ENCODE results near the gene TMBIM4. TPM values are rescaled to one million over a fixed set of nuclear protein-coding genes. Genes with fewer than 3 reads are reported as not detected.

TMBIM4 gene
- total RNA-seq, 6 experiments from 2014 or later = 72.3 to 88.9 (median 77.7) TPM

DNA sequence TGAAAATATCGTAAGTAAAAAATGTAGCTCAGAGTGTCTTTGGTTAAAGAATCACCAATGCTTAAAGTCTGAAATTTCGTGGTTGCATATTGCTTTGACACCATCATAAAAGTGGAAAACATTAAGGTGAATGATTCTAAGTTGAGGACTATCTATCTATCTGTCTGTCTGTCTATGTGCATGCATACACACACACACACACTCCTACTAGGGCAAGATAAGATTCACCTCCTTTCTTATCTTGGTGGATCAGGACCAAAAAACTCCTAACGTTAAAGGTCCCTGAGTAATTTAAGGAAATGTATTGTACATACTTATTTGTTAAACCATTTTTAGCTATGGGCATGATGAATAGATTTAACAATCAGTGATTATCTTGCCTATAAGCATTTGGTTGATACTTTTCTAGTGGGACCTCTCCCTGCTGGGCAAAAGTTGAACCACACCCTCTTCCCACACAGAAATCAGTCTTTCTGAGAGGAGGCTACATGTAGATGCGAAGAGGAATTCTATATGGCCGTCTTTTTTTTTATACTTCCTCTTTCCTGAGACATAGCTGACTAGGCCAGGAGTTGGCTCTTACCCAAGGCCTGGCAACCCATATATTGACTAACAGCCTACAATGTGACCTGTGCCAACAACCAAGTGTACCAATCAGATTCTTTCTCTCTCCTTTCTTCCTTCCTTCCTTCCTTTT, 19.9 kb downstream of the TMBIM4 start:
- Histone ChIP-seq H3K27me3 (no peaks in the 10 kb centered on the region), H3K4me1 (peaks cover 0 to 3% (median under 1%) of the 10 kb centered on the region in 4 donors), H3K4me3 (no peak overlapping the region), H3K9me3 (no peaks in the 10 kb centered on the region), H3K27ac (no peak overlapping the region), H3K36me3 (peaks cover 0 to 3% (median 0%) of the 10 kb centered on the region in 4 donors)
- TF ChIP-seq, protein P1, sequence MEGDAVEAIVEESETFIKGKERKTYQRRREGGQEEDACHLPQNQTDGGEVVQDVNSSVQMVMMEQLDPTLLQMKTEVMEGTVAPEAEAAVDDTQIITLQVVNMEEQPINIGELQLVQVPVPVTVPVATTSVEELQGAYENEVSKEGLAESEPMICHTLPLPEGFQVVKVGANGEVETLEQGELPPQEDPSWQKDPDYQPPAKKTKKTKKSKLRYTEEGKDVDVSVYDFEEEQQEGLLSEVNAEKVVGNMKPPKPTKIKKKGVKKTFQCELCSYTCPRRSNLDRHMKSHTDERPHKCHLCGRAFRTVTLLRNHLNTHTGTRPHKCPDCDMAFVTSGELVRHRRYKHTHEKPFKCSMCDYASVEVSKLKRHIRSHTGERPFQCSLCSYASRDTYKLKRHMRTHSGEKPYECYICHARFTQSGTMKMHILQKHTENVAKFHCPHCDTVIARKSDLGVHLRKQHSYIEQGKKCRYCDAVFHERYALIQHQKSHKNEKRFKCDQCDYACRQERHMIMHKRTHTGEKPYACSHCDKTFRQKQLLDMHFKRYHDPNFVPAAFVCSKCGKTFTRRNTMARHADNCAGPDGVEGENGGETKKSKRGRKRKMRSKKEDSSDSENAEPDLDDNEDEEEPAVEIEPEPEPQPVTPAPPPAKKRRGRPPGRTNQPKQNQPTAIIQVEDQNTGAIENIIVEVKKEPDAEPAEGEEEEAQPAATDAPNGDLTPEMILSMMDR (IDR thresholded peaks at IDR 0.05) = peak in 1 of 4 donors; percentile 14
- no peak for TF ChIP-seq POLR2A (IDR thresholded peaks at IDR 0.05)
- ATAC-seq = peak in 3 of 4 donors; percentile 49 to 51 (median 51)
- 71% methylated on average over 5 of the region's 5 CpGs for WGBS (ENCODE audit: insufficient coverage, low coverage, low lambda C conversion rate, missing lambda C conversion rate)
- peak in 1 of 3 donors; percentile 42 for DNase-seq
- intact Hi-C loops (cut with DNase I) = no loop called here

DNA sequence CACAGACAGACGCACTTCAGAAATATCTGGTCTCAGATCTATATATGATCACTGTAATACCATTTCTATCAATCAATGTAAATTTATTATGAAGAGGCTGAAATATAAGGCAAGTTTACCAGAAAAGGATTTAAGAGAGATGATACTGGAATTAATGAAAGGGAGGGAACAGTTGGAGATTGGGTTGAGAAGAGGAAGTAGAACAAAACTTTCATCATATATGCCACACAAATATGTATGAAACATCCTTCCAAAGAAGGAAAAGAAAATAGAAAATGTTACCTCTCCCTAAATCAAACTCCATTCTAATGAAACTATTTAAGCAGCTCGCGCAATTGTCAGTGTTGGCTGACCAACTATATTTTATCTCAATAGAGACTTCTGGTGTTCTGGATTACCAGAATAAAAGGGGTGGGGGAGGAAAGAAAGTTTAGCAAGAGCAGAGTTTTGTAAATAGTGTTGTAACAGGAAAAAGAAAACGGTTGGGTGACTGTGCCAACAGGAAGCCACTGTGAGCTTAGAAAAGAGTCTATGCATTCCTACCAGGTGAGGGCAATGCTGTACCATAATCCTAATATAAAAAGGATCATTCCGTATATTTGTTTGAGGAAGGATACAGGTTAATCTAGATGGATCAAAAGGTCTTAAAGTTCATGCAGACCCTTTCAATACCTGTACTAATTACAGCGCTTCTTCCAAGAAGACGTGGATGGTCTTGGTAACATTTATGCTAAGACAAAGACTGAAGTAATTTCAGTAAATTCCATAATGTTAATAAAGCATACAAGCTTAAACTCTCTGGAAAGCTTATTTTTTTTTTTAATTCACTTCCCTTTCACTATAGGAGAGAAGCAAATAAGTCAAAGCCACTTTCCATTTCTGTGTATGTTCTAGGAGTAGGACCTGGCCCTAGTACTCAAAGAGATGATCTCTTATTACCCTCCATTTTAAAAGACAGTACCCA, 24.7 kb downstream of the TMBIM4 start:
- DNase-seq (peak in 1 of 3 donors; percentile 72), ATAC-seq (peak; percentile 99 to 100 (median 99))
- TF ChIP-seq, protein P1 (IDR thresholded peaks at IDR 0.05) = peak; percentile 72 to 86 (median 82)
- no peak for TF ChIP-seq POLR2A (IDR thresholded peaks at IDR 0.05)
- H3K27ac ChIP-seq = peak overlapping the region; percentile 38 to 66 (median 59)
- peaks cover 0 to 10% (median 3%) of the 10 kb centered on the region in 4 donors for H3K4me1 ChIP-seq
- WGBS (ENCODE audit: insufficient coverage, low coverage, low lambda C conversion rate, missing lambda C conversion rate) = 33% methylated on average over 7 of the region's 7 CpGs
- peaks cover 0 to 11% (median 0%) of the 10 kb centered on the region in 4 donors for H3K9me3 ChIP-seq
- H3K36me3 ChIP-seq = peaks cover 0 to 5% (median 0%) of the 10 kb centered on the region in 4 donors
- no peaks in the 10 kb centered on the region for H3K27me3 ChIP-seq
- no peak overlapping the region for H3K4me3 ChIP-seq
- intact Hi-C loops (cut with DNase I) = no loop called here

DNA sequence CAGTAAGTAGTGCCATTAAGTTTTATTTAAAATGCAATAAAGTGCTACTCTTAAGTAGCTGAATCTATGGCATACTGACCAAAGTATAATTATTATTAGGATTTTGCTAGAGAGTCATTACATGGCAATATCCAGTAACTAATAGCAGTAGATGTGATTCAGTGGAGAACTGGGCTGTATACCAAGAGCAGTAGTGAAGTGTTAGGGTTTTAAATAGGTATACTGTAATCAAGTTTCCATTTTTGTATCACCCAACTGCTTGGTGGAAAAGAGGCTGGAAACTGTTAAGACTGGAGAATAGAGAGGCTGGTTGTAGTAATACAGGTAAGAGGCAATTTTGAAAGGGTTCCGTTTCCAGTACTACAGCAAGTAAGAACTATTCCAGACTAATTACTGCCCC, 25.9 kb downstream of the TMBIM4 start:
- TF ChIP-seq, protein P1 (IDR thresholded peaks at IDR 0.05) = no peak
- TF ChIP-seq POLR2A (IDR thresholded peaks at IDR 0.05) = no peak
- H3K4me1 ChIP-seq = peaks cover 0 to 10% (median 3%) of the 10 kb centered on the region in 4 donors
- intact Hi-C loops (cut with DNase I) = no loop called here
- no peak overlapping the region for H3K27ac ChIP-seq
- DNase-seq = no peak
- H3K4me3 ChIP-seq = no peak overlapping the region
- H3K27me3 ChIP-seq = no peaks in the 10 kb centered on the region
- 100% methylated on average over 1 of the region's 1 CpG for WGBS (ENCODE audit: insufficient coverage, low coverage, low lambda C conversion rate, missing lambda C conversion rate)
- H3K9me3 ChIP-seq = peaks cover 0 to 11% (median 0%) of the 10 kb centered on the region in 4 donors
- no peak for ATAC-seq
- H3K36me3 ChIP-seq = peaks cover 0 to 5% (median 0%) of the 10 kb centered on the region in 4 donors

DNA sequence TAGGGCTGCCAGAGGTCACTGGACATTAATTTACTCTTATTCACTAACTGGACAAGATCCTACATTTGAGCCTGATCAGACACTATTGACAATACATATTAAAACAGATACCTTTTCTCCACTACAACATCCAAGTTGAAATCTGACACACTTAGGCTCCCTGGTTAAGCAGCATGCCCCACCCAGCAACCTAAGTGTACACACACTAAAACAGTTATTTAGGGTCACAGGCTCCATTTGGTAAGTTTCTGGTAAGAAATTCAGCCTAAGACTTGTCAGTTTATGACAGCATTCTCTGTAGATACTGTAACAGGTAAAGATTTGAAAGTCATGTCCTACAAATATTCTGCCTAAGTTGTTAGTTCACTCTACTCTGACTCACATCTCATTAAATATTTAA, 27.0 kb downstream of the TMBIM4 start:
- Histone ChIP-seq H3K27me3 (no peaks in the 10 kb centered on the region), H3K4me1 (peaks cover 0 to 10% (median 3%) of the 10 kb centered on the region in 4 donors), H3K27ac (no peak overlapping the region), H3K4me3 (no peak overlapping the region), H3K9me3 (peaks cover 0 to 11% (median 0%) of the 10 kb centered on the region in 4 donors), H3K36me3 (peaks cover 0 to 10% (median 4%) of the 10 kb centered on the region in 4 donors)
- DNase-seq (no peak), ATAC-seq (no peak)
- intact Hi-C loops (cut with DNase I) = no loop called here
- TF ChIP-seq, protein P1 (IDR thresholded peaks at IDR 0.05) = no peak
- no peak for TF ChIP-seq POLR2A (IDR thresholded peaks at IDR 0.05)

Data from right lobe of liver (tissue), 6 donors.